ENCODE results near the gene TSGA10.

- TF ChIP-seq, protein P1, sequence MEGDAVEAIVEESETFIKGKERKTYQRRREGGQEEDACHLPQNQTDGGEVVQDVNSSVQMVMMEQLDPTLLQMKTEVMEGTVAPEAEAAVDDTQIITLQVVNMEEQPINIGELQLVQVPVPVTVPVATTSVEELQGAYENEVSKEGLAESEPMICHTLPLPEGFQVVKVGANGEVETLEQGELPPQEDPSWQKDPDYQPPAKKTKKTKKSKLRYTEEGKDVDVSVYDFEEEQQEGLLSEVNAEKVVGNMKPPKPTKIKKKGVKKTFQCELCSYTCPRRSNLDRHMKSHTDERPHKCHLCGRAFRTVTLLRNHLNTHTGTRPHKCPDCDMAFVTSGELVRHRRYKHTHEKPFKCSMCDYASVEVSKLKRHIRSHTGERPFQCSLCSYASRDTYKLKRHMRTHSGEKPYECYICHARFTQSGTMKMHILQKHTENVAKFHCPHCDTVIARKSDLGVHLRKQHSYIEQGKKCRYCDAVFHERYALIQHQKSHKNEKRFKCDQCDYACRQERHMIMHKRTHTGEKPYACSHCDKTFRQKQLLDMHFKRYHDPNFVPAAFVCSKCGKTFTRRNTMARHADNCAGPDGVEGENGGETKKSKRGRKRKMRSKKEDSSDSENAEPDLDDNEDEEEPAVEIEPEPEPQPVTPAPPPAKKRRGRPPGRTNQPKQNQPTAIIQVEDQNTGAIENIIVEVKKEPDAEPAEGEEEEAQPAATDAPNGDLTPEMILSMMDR (IDR thresholded peaks at IDR 0.05 in 4 of 5, conservative IDR thresholded peaks at IDR 0.05 in 1 of 5): no peak
- TF ChIP-seq POLR2A (IDR thresholded peaks at IDR 0.05): no peak
Observed at GRCh38 chr2:99184811-99185210, 30.1 kb upstream of the TSGA10 start.

Measured in gastrocnemius medialis (tissue), 4 donors.